Measurements from ENCODE around the gene TRAPPC3. TPM values are rescaled to one million over a fixed set of nuclear protein-coding genes. Genes with fewer than 3 reads are reported as not detected.

TRAPPC3 gene
- total RNA-seq, 1 donor from 2014 or later = 50.7 TPM

- no peaks in the 10 kb centered on the region for H3K27me3 Mint-ChIP-seq (ENCODE audit: unreplicated experiment)
- TF ChIP-seq CTCF (IDR thresholded peaks at IDR 0.05; ENCODE audit: unreplicated experiment) = no peak
Measured at GRCh38 chr1:36142121-36142520, 7.2 kb downstream of the TRAPPC3 start.

GRCh38 chr1:36139521-36139920 lies 9.8 kb downstream of the TRAPPC3 start:
- no peak for DNase-seq (ENCODE audit: low spot score)
- TF ChIP-seq CTCF (IDR thresholded peaks at IDR 0.05; ENCODE audit: unreplicated experiment) = no peak
- no peak overlapping the region for H3K4me3 Mint-ChIP-seq (ENCODE audit: unreplicated experiment)
- no peaks in the 10 kb centered on the region for H3K9me3 Mint-ChIP-seq (ENCODE audit: unreplicated experiment)
- H3K36me3 Mint-ChIP-seq (ENCODE audit: low read depth, unreplicated experiment) = peaks cover 14% of the 10 kb centered on the region
- peaks cover 3% of the 10 kb centered on the region for H3K27me3 Mint-ChIP-seq (ENCODE audit: unreplicated experiment)
- no peak overlapping the region for H3K27ac Mint-ChIP-seq (ENCODE audit: unreplicated experiment)
- peaks cover 3% of the 10 kb centered on the region for H3K4me1 Mint-ChIP-seq (ENCODE audit: unreplicated experiment)

More at GRCh38 chr1:36142121-36142520, 7.2 kb downstream of the TRAPPC3 start:
- Mint-ChIP-seq H3K27ac (ENCODE audit: unreplicated experiment) (no peak overlapping the region), H3K4me3 (ENCODE audit: unreplicated experiment) (no peak overlapping the region), H3K36me3 (ENCODE audit: low read depth, unreplicated experiment) (peaks cover 14% of the 10 kb centered on the region), H3K4me1 (ENCODE audit: unreplicated experiment) (no peaks in the 10 kb centered on the region), H3K9me3 (ENCODE audit: unreplicated experiment) (no peaks in the 10 kb centered on the region)
- DNase-seq (ENCODE audit: low spot score) = no peak

DNA sequence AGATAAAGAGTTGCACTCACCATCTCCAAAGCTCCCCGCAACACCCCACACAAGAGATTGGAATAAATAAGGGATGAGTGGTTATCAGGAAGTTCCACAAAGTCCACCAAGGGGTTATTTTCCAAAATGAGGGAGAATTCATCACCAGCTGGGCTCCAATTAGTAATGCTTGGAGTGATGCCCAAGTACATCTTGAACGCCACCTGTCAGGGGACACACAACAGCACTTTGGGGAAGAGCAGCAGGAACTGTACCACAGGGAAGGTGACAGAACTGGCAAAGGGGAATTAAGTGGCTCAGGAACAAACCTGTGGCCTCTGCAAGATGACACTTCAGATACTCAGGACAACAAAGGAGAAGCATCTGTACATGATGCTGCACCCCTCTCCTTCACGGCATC lies 11.5 kb downstream of the TRAPPC3 start:
- Mint-ChIP-seq H3K9me3 (ENCODE audit: unreplicated experiment) (no peaks in the 10 kb centered on the region), H3K27me3 (ENCODE audit: unreplicated experiment) (peaks cover 3% of the 10 kb centered on the region), H3K36me3 (ENCODE audit: low read depth, unreplicated experiment) (peaks cover 9% of the 10 kb centered on the region), H3K4me3 (ENCODE audit: unreplicated experiment) (no peak overlapping the region), H3K4me1 (ENCODE audit: unreplicated experiment) (peaks cover 3% of the 10 kb centered on the region), H3K27ac (ENCODE audit: unreplicated experiment) (no peak overlapping the region)
- no peak for TF ChIP-seq CTCF (IDR thresholded peaks at IDR 0.05; ENCODE audit: unreplicated experiment)
- DNase-seq (ENCODE audit: low spot score) = no peak

- peaks cover 3% of the 10 kb centered on the region for H3K4me1 Mint-ChIP-seq (ENCODE audit: unreplicated experiment)
- peaks cover 9% of the 10 kb centered on the region for H3K36me3 Mint-ChIP-seq (ENCODE audit: low read depth, unreplicated experiment)
Measured at GRCh38 chr1:36137226-36137625, 12.1 kb downstream of the TRAPPC3 start.

DNA sequence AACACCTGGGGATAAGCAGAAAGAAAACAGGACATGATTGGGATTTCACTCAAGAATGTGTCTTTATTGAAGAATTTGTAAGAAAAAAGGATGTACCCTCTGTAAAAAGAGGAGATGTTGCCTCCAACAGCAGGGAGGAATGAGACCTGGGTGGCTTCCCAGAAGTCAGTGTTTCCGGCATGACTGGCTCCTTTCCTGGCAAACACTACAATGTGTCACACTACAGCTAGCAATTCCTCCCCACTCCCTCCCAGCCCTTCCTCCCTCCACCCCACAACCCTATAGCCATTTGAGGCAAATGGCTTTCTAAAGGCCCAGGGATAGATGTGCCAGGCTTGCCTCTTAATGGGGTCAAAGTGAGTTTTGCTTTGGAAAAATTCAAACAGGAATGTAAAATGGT lies 12.8 kb downstream of the TRAPPC3 start:
- no peak for DNase-seq (ENCODE audit: low spot score)
- H3K36me3 Mint-ChIP-seq (ENCODE audit: low read depth, unreplicated experiment) = peaks cover 9% of the 10 kb centered on the region
- TF ChIP-seq CTCF (IDR thresholded peaks at IDR 0.05; ENCODE audit: unreplicated experiment) = no peak
- no peak overlapping the region for H3K27ac Mint-ChIP-seq (ENCODE audit: unreplicated experiment)
- H3K9me3 Mint-ChIP-seq (ENCODE audit: unreplicated experiment) = no peaks in the 10 kb centered on the region
- H3K4me3 Mint-ChIP-seq (ENCODE audit: unreplicated experiment) = no peak overlapping the region
- peaks cover 3% of the 10 kb centered on the region for H3K4me1 Mint-ChIP-seq (ENCODE audit: unreplicated experiment)
- peaks cover 3% of the 10 kb centered on the region for H3K27me3 Mint-ChIP-seq (ENCODE audit: unreplicated experiment)

More at GRCh38 chr1:36137226-36137625, 12.1 kb downstream of the TRAPPC3 start:
- H3K4me3 Mint-ChIP-seq (ENCODE audit: unreplicated experiment) = no peak overlapping the region
- TF ChIP-seq CTCF (IDR thresholded peaks at IDR 0.05; ENCODE audit: unreplicated experiment) = no peak
- peaks cover 3% of the 10 kb centered on the region for H3K27me3 Mint-ChIP-seq (ENCODE audit: unreplicated experiment)
- no peak overlapping the region for H3K27ac Mint-ChIP-seq (ENCODE audit: unreplicated experiment)
- H3K9me3 Mint-ChIP-seq (ENCODE audit: unreplicated experiment) = no peaks in the 10 kb centered on the region
- no peak for DNase-seq (ENCODE audit: low spot score)
